ENCODE measurements around the gene NUP85. TPM values are rescaled to one million over a fixed set of nuclear protein-coding genes. Genes with fewer than 3 reads are reported as not detected.

Gene NUP85
- total RNA-seq, 1 donor from 2014 or later = 61.1 TPM

DNA sequence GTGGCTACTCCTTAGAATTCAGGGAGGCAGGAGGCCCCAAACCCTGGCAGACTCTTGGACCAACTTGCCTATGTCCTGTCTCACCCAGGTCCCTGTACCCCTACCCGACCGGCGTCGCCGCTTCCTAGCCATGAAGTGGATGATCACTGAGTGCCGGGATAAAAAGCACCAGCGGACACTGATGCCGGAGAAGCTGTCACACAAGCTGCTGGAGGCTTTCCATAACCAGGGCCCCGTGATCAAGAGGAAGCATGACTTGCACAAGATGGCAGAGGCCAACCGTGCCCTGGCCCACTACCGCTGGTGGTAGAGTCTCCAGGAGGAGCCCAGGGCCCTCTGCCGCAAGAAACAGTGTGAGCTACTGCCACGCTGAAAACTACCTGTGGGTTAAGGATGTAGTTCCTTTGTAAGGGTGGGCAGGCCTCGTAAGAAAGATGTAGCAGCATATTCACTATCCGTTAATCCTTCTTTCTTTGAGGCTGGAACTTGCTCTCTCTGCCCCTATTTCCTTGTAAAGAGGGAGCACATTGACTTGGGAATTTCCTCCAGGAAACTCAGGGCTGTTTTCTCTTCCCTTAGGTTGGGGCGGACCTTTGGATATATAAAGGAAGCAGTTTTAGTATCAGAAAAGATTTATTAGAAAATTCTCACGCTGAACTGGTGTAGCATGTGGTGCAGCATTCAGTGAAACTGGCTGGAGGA is 60.3 kb downstream of the NUP85 start:
- no peaks in the 10 kb centered on the region for H3K27me3 Mint-ChIP-seq (ENCODE audit: unreplicated experiment)
- TF ChIP-seq, protein P1, sequence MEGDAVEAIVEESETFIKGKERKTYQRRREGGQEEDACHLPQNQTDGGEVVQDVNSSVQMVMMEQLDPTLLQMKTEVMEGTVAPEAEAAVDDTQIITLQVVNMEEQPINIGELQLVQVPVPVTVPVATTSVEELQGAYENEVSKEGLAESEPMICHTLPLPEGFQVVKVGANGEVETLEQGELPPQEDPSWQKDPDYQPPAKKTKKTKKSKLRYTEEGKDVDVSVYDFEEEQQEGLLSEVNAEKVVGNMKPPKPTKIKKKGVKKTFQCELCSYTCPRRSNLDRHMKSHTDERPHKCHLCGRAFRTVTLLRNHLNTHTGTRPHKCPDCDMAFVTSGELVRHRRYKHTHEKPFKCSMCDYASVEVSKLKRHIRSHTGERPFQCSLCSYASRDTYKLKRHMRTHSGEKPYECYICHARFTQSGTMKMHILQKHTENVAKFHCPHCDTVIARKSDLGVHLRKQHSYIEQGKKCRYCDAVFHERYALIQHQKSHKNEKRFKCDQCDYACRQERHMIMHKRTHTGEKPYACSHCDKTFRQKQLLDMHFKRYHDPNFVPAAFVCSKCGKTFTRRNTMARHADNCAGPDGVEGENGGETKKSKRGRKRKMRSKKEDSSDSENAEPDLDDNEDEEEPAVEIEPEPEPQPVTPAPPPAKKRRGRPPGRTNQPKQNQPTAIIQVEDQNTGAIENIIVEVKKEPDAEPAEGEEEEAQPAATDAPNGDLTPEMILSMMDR (IDR thresholded peaks at IDR 0.05) = no peak
- H3K4me1 Mint-ChIP-seq (ENCODE audit: unreplicated experiment) = peaks cover 30% of the 10 kb centered on the region
- no peak for DNase-seq (ENCODE audit: extremely low spot score, unreplicated experiment)
- no peak overlapping the region for H3K27ac Mint-ChIP-seq (ENCODE audit: unreplicated experiment)
- no peaks in the 10 kb centered on the region for H3K9me3 Mint-ChIP-seq (ENCODE audit: unreplicated experiment)
- no peak overlapping the region for H3K4me3 Mint-ChIP-seq (ENCODE audit: unreplicated experiment)
- H3K36me3 Mint-ChIP-seq (ENCODE audit: unreplicated experiment) = peaks cover 13% of the 10 kb centered on the region

DNA sequence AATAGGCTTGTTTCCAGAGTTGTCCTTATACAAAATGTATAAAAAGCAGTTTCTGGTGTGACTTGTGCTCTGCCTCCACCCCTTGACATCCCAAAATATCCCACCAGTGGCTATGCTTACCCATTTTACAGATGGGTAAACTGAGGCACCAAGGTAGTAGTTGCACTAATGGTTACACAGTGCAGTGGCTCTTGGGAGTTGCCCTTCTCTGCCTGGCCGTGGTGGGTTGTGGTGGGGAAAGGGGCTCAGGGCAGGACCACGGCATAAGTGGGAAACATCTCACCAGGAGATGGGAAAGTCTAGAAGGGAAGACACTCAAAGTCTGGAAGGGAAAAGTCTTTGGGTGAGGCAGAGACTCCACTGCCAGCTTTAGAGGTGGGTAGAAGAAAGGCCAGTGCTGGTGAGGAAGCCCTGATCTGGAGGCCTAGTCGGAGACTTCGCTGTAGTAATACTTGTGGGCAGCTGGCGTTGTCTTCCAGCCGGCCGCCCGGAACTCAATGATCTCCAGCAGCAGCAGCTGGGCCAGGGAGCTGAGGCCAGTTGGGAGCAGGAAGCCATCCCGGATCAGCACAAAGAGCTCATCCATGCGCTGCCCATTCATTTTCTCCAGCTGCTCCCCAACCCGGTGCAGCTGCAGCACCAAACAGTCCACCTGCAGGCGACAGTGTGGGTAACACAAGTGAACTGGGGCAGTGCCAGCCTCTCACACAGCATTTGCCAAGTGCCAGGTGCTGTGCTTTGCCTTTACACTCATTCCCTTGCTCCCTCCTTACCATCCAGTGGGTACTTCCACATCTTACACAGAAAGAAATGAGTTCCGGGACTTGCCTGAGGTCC is 61.1 kb downstream of the NUP85 start:
- Mint-ChIP-seq H3K9me3 (ENCODE audit: unreplicated experiment) (no peaks in the 10 kb centered on the region), H3K4me3 (ENCODE audit: unreplicated experiment) (no peak overlapping the region), H3K27ac (ENCODE audit: unreplicated experiment) (no peak overlapping the region), H3K36me3 (ENCODE audit: unreplicated experiment) (peaks cover 13% of the 10 kb centered on the region), H3K4me1 (ENCODE audit: unreplicated experiment) (peaks cover 26% of the 10 kb centered on the region), H3K27me3 (ENCODE audit: unreplicated experiment) (no peaks in the 10 kb centered on the region)
- TF ChIP-seq, protein P1 (IDR thresholded peaks at IDR 0.05) = no peak
- DNase-seq (ENCODE audit: extremely low spot score, unreplicated experiment) = no peak

DNA sequence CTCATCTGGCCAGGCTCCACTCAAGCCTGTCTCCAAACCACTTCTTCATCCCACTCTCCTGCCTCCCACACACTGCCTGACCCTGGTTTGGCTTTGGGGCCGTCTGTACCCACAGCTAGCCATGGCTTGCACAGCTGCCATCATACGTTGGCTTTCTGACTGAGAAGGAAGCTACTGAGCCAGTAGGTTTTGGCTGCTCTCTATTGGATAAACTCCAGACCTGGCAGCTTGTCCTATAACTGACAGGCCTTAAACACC is 61.6 kb downstream of the NUP85 start:
- TF ChIP-seq, protein P1 (IDR thresholded peaks at IDR 0.05) = no peak
- no peaks in the 10 kb centered on the region for H3K9me3 Mint-ChIP-seq (ENCODE audit: unreplicated experiment)
- H3K27ac Mint-ChIP-seq (ENCODE audit: unreplicated experiment) = no peak overlapping the region
- H3K27me3 Mint-ChIP-seq (ENCODE audit: unreplicated experiment) = no peaks in the 10 kb centered on the region
- DNase-seq (ENCODE audit: extremely low spot score, unreplicated experiment) = no peak
- peaks cover 13% of the 10 kb centered on the region for H3K36me3 Mint-ChIP-seq (ENCODE audit: unreplicated experiment)
- peaks cover 27% of the 10 kb centered on the region for H3K4me1 Mint-ChIP-seq (ENCODE audit: unreplicated experiment)
- no peak overlapping the region for H3K4me3 Mint-ChIP-seq (ENCODE audit: unreplicated experiment)

DNA sequence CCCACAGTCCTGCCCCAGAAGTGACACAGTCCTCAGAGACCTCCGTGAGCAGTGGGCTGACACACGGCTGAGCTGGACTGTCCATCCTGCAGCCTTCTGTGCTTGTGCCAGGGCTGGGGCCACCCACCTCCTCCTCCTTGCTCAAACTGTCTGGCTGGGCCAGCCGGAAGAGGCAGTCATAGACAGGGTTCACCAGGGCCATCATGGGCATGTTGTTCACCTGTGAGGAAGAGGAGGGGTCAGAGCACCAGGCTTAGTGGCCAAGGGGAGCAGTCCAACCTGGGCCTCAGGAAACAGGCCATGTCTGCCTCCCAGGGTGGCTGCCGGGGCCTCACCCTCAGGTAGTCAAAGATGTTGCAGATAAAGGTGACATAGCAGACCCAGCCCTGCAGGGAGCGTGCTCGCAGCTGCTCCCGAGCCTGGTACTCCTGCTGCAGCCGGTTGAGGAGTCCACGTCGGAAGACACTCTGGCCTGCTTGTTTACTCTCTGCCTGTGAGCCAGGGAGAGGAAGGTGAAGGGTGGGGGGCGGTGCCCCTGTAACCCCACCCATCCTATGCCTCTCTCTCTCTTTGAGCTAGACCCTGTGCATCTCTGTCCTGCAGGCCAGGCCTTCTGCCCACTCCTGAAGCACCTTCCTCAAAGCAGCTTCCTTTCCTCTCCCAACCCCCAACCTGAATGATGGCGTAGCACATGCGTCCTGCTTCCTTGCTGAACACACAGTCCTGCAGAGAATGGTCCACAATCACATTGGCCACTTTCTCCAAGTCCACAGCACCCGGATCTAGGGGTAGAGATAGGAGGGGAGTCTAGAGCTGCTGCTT is 62.1 kb downstream of the NUP85 start:
- Mint-ChIP-seq H3K27me3 (ENCODE audit: unreplicated experiment) (no peaks in the 10 kb centered on the region), H3K27ac (ENCODE audit: unreplicated experiment) (no peak overlapping the region), H3K9me3 (ENCODE audit: unreplicated experiment) (no peaks in the 10 kb centered on the region), H3K4me3 (ENCODE audit: unreplicated experiment) (no peak overlapping the region), H3K4me1 (ENCODE audit: unreplicated experiment) (peaks cover 21% of the 10 kb centered on the region), H3K36me3 (ENCODE audit: unreplicated experiment) (peaks cover 13% of the 10 kb centered on the region)
- no peak for DNase-seq (ENCODE audit: extremely low spot score, unreplicated experiment)
- TF ChIP-seq, protein P1 (IDR thresholded peaks at IDR 0.05) = no peak

DNA sequence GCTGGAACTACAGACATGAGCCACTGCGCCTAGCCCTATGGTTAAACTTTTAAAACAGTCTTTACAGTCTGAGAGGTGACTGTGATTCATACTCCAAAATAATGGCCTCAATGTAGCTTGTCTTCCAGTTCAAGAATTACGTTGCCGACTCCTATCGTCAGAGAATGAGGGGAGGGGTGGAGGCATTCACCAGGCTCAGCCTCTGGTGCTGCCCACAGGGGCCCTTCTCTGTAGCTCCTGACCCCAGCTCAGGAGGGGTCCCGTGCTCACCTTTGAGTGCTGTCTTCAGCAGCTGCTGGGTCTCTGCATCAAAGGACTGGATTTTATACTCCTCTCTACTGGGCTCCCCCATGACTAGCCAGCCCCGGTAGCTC is 64.4 kb downstream of the NUP85 start:
- TF ChIP-seq, protein P1 (IDR thresholded peaks at IDR 0.05) = no peak
- Mint-ChIP-seq H3K27ac (ENCODE audit: unreplicated experiment) (peak overlapping the region; percentile 84), H3K4me3 (ENCODE audit: unreplicated experiment) (peak overlapping the region; percentile 81), H3K36me3 (ENCODE audit: unreplicated experiment) (peaks cover 9% of the 10 kb centered on the region), H3K9me3 (ENCODE audit: unreplicated experiment) (no peaks in the 10 kb centered on the region), H3K4me1 (ENCODE audit: unreplicated experiment) (peaks cover 16% of the 10 kb centered on the region), H3K27me3 (ENCODE audit: unreplicated experiment) (no peaks in the 10 kb centered on the region)
- DNase-seq (ENCODE audit: extremely low spot score, unreplicated experiment) = no peak
